CD14-positive monocyte (primary cell): Measurements from ENCODE around the gene MGAT5B. TPM values are rescaled to one million over a fixed set of nuclear protein-coding genes. Genes with fewer than 3 reads are reported as not detected.

ENCODE experiments used
- DNase-seq, 3 donors: peaks; one replicate each; pipeline ENCODE4 v3.0.0-alpha.2; 2011 to 2022
- H2AFZ ChIP-seq: 2 replicates; pipeline ENCODE4 v1.6.0; 2012; ENCODE audit warnings: mild to moderate bottlenecking, low read depth, low read length, inconsistent platforms; ENCODE audit not compliant: insufficient read depth, poor library complexity, severe bottlenecking
- H3K27ac ChIP-seq, 2 donors: 1 replicate in 1 of 2; 2 replicates in 1 of 2; pipeline ENCODE4 v1.5.1; 2012 to 2013; ENCODE audit warnings: low read length in 2 of 2, control low read depth in 1 of 2, inconsistent platforms in 1 of 2, low read depth in 1 of 2, mild to moderate bottlenecking in 1 of 2
- H3K27me3 ChIP-seq, 2 donors: one replicate each; pipeline versions ENCODE4 v1.6.0 to v1.6.1; 2011 to 2013; ENCODE audit warnings: low read length in 2 of 2; ENCODE audit not compliant: control insufficient read depth in 2 of 2, insufficient read depth in 2 of 2
- H3K36me3 ChIP-seq, 2 donors: replicated peaks in 1 of 2; 1 replicate in 1 of 2; 2 replicates in 1 of 2; pipeline versions ENCODE4 v1.5.1 to v1.6.1; 2012 to 2013; ENCODE audit warnings: low read length in 2 of 2, control low read depth in 1 of 2, inconsistent platforms in 1 of 2, mild to moderate bottlenecking in 1 of 2; ENCODE audit not compliant: insufficient read depth in 2 of 2, control insufficient read depth in 1 of 2
- H3K4me1 ChIP-seq, 2 donors: 1 replicate in 1 of 2; 2 replicates in 1 of 2; pipeline versions ENCODE4 v1.5.1 to v1.6.1; 2012 to 2013; ENCODE audit warnings: low read length in 2 of 2, control low read depth in 1 of 2, inconsistent platforms in 1 of 2, mild to moderate bottlenecking in 1 of 2, moderate library complexity in 1 of 2; ENCODE audit not compliant: insufficient read depth in 2 of 2, control insufficient read depth in 1 of 2
- H3K4me2 ChIP-seq: replicated peaks from 2 replicates; pipeline ENCODE3; 2012; ENCODE audit warnings: low read length, moderate library complexity, mild to moderate bottlenecking; ENCODE audit not compliant: poor library complexity, severe bottlenecking; ENCODE audit errors: extremely low read depth
- H3K4me3 ChIP-seq, 3 experiments: fragments of 200-600 bp in 1 of 3; sonication (generic) in 1 of 3; replicated peaks in 1 of 3; 1 replicate in 2 of 3; 2 replicates in 1 of 3; pipeline ENCODE4 v1.5.1; 2011 to 2013; ENCODE audit warnings: low read length in 3 of 3, mild to moderate bottlenecking in 3 of 3, control low read depth in 2 of 3, low read depth in 2 of 3, inconsistent platforms in 1 of 3, moderate library complexity in 1 of 3
- H3K79me2 ChIP-seq: 2 replicates; pipeline ENCODE4 v1.6.0; 2012; ENCODE audit warnings: mild to moderate bottlenecking, control low read depth, inconsistent platforms, low read length, moderate library complexity; ENCODE audit not compliant: insufficient read depth
- H3K9ac ChIP-seq: 2 replicates; pipeline ENCODE4 v1.6.0; 2017; ENCODE audit warnings: low read length, mild to moderate bottlenecking; ENCODE audit not compliant: insufficient read depth, poor library complexity, severe bottlenecking
- H3K9me3 ChIP-seq, 2 donors: replicated peaks in 1 of 2; 1 replicate in 1 of 2; 2 replicates in 1 of 2; pipeline versions ENCODE4 v1.5.1 to v1.6.1; 2012 to 2013; ENCODE audit warnings: low read length in 2 of 2, control low read depth in 1 of 2; ENCODE audit not compliant: control insufficient read depth in 1 of 2, insufficient read depth in 1 of 2
- H4K20me1 ChIP-seq: 2 replicates; pipeline ENCODE4 v1.6.0; 2012; ENCODE audit warnings: mild to moderate bottlenecking, low read length, control low read depth, moderate library complexity; ENCODE audit not compliant: insufficient read depth
- H3K27ac Mint-ChIP-seq, 7 donors: one replicate each; pipeline ENCODE4 v1.8.0; 2020; ENCODE audit warnings: mild to moderate bottlenecking in 7 of 7, mixed read lengths in 7 of 7, moderate library complexity in 6 of 7, inconsistent platforms in 2 of 7
- H3K27me3 Mint-ChIP-seq, 3 donors: one replicate each; pipeline ENCODE4 v1.8.0; 2021 to 2022; ENCODE audit warnings: low read depth in 3 of 3, mild to moderate bottlenecking in 3 of 3, mixed read lengths in 3 of 3, moderate library complexity in 3 of 3, inconsistent platforms in 1 of 3
- H3K36me3 Mint-ChIP-seq, 2 donors: one replicate each; pipeline ENCODE4 v1.8.0; 2020; ENCODE audit warnings: mixed read lengths in 2 of 2, inconsistent platforms in 1 of 2, mild to moderate bottlenecking in 1 of 2
- H3K4me1 Mint-ChIP-seq: one replicate; pipeline ENCODE4 v1.8.0; 2020; ENCODE audit warnings: mild to moderate bottlenecking, mixed read lengths
- H3K4me3 Mint-ChIP-seq, 2 donors: one replicate each; pipeline ENCODE4 v1.8.0; 2020; ENCODE audit warnings: mild to moderate bottlenecking in 2 of 2, mixed read lengths in 2 of 2, moderate library complexity in 1 of 2
- H3K9me3 Mint-ChIP-seq, 7 donors: one replicate each; pipeline ENCODE4 v1.8.0; 2020 to 2022; ENCODE audit warnings: mixed read lengths in 7 of 7, mild to moderate bottlenecking in 6 of 7, moderate library complexity in 6 of 7, inconsistent platforms in 2 of 7
- WGBS: methylation state at CpG from one replicate; pipeline ENCODE4 v1.1.5; 2013; ENCODE audit warnings: missing lambda C conversion rate; ENCODE audit not compliant: insufficient coverage; 5-methylcytosine and 5-hydroxymethylcytosine counted together
- intact Hi-C, 2 donors: fragments of 100-400 bp; cut with micrococcal nuclease; formaldehyde crosslinking; loops; one replicate each; pipeline versions ENCODE4 v1.15.0 to v1.15.1; 2023
- polyA plus RNA-seq, 3 donors: library from polyadenylated mRNA; depleted of rRNA in 1 of 3; unstranded in 2 of 3; stranded (reverse) in 1 of 3; fragments of 300-500 nt in 2 of 3; fragments of >200 nt in 1 of 3; fragmentation: Illumina TruSeq in 2 of 3; gene quantifications; 1 replicate in 2 of 3; 2 replicates in 1 of 3; pipeline ENCODE4 v1.2.3, GENCODE V29; 2012 to 2021
- TF ChIP-seq, protein P1 (sequence below): fragments of 200-600 bp; IDR thresholded peaks from one replicate; pipeline ENCODE4 v1.8.0; 2022; ENCODE audit warnings: antibody characterized with exemption, mild to moderate bottlenecking

The MGAT5B gene
- polyA plus RNA-seq, 3 donors: not detected

DNA sequence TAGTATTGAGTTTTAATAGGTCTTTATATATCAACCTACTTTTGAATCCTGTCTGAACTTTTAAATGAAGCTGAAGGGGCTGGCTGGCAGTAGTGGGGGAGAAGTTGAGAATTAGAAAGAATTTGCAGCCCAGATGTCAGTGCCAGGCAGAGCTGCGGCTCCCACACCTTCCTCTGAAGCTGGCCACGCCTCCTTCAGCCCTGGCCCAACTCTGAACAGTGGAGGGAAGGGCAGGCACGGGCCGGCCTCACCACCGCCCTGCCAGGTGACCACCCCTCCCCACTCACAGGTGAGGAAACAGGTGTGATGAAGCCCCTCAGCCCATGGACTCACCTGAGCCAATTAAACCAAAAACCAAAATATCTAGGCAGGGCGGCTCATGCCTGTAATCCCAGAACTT is 87.0 kb downstream of the MGAT5B start:
- H3K4me1 ChIP-seq: no peaks in the 10 kb centered on the region
- H3K27ac ChIP-seq: no peak overlapping the region
- no peak overlapping the region for H3K9ac ChIP-seq
- H3K27me3 ChIP-seq: no peaks in the 10 kb centered on the region
- no peak for DNase-seq
- intact Hi-C loops: no loop called here
- no peaks in the 10 kb centered on the region for H3K36me3 ChIP-seq
- peaks cover 6 to 11% (median 7%) of the 10 kb centered on the region in 3 donors for H3K27me3 Mint-ChIP-seq
- TF ChIP-seq, protein P1, sequence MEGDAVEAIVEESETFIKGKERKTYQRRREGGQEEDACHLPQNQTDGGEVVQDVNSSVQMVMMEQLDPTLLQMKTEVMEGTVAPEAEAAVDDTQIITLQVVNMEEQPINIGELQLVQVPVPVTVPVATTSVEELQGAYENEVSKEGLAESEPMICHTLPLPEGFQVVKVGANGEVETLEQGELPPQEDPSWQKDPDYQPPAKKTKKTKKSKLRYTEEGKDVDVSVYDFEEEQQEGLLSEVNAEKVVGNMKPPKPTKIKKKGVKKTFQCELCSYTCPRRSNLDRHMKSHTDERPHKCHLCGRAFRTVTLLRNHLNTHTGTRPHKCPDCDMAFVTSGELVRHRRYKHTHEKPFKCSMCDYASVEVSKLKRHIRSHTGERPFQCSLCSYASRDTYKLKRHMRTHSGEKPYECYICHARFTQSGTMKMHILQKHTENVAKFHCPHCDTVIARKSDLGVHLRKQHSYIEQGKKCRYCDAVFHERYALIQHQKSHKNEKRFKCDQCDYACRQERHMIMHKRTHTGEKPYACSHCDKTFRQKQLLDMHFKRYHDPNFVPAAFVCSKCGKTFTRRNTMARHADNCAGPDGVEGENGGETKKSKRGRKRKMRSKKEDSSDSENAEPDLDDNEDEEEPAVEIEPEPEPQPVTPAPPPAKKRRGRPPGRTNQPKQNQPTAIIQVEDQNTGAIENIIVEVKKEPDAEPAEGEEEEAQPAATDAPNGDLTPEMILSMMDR: no peak
- H3K27ac Mint-ChIP-seq: no peak overlapping the region
- no peak overlapping the region for H3K4me3 Mint-ChIP-seq
- no peak overlapping the region for H2AFZ ChIP-seq
- no peak overlapping the region for H3K4me2 ChIP-seq
- H3K36me3 Mint-ChIP-seq: no peaks in the 10 kb centered on the region
- no peaks in the 10 kb centered on the region for H3K4me1 Mint-ChIP-seq
- H3K4me3 ChIP-seq: no peak overlapping the region
- H3K9me3 ChIP-seq: no peaks in the 10 kb centered on the region
- H3K9me3 Mint-ChIP-seq: peaks cover 0 to 2% (median 0%) of the 10 kb centered on the region in 7 donors
- no peaks in the 10 kb centered on the region for H3K79me2 ChIP-seq
- 94% methylated on average over 3 of the region's 6 CpGs for WGBS
- H4K20me1 ChIP-seq: no peaks in the 10 kb centered on the region

GRCh38 chr17:76956846-76957540 is 88.8 kb downstream of the MGAT5B start:
- H3K9ac ChIP-seq: no peak overlapping the region
- no peaks in the 10 kb centered on the region for H3K36me3 ChIP-seq
- H3K4me3 ChIP-seq: no peak overlapping the region
- H3K27me3 ChIP-seq: no peaks in the 10 kb centered on the region
- H3K4me2 ChIP-seq: no peak overlapping the region
- no peak overlapping the region for H2AFZ ChIP-seq
- intact Hi-C loops: no loop called here
- H3K9me3 ChIP-seq: no peaks in the 10 kb centered on the region
- no peaks in the 10 kb centered on the region for H3K4me1 ChIP-seq
- peaks cover 6 to 11% (median 7%) of the 10 kb centered on the region in 3 donors for H3K27me3 Mint-ChIP-seq
- peaks cover 0 to 2% (median 0%) of the 10 kb centered on the region in 7 donors for H3K9me3 Mint-ChIP-seq
- TF ChIP-seq, protein P1: no peak
- no peaks in the 10 kb centered on the region for H3K36me3 Mint-ChIP-seq
- no peak overlapping the region for H3K27ac ChIP-seq
- no peak for DNase-seq
- H3K4me3 Mint-ChIP-seq: no peak overlapping the region
- H3K27ac Mint-ChIP-seq: no peak overlapping the region
- H4K20me1 ChIP-seq: no peaks in the 10 kb centered on the region
- H3K4me1 Mint-ChIP-seq: no peaks in the 10 kb centered on the region
- no peaks in the 10 kb centered on the region for H3K79me2 ChIP-seq
- 85% methylated on average over 9 of the region's 17 CpGs for WGBS
